NCI-H510A treated with DMSO at 0.1 percent for 48 hours (cell line): ENCODE measurements around the gene CNOT6.
"Not testable (repeated sequence)": the region's sequence is repeated elsewhere in the genome, so short reads cannot be mapped to it uniquely, and the experiment has no call there.

Source experiments
- DNase-seq: peaks from one replicate; lab custom pipeline; 2025; lab: John Stamatoyannopoulos, UW

CNOT6 gene

DNA sequence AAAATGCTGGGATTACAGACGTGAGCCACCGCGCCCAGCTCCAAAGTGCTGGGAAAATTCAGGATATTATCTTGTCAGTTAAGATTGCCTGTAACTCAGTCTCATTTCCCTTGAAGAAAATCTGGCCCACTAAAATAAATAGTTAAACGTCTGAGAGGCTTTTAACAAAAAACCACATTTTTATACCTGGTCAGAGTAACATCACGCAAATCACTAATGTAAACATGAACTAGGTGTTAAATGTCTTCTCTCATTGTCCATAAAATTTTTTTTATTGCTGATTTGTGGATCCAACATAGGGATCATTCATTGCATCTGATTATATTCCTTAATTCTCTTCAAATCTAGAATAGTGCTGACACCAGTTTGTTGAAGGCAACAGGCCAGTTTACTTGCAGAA is 22.3 kb downstream of the CNOT6 start:
- no peak for DNase-seq

DNA sequence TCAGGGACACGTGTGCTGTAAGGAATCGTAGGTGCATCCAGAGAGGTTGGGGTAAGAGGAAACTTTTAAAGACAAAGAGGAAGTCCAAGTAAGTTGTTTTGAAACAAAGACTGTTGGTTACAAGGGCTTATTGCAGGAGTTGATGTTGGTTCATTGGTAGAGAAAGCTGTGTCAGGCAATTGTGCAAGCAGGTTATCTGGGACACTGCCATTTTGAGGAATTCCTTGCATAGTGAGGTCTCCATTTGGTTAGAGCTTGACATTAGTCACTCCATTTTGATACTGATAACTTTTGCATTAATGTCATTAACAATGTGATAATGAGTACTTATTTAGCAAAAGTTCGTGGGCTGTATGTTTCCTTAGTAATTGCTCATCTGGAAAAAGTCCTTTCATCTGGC is 24.9 kb downstream of the CNOT6 start:
- no peak for DNase-seq

DNA sequence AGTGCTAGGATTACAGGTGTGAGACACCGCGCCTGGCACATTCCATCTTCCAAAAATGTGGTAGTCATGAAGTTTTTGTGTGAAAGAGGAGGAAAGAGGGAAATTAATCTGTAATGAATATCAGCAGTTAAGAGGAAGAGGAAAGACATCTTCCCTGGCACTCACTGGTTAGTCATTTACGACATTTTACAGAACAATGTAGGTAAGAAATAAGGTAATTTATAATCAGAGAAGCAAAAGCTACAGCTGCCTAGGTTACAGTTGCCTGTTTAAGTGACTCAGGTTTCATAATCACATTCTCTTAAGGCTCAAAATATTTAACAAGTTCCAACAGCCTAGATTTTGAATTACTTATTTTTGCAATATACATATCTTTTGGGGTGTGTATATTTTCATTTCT is 26.9 kb downstream of the CNOT6 start:
- DNase-seq, result no peak

DNA sequence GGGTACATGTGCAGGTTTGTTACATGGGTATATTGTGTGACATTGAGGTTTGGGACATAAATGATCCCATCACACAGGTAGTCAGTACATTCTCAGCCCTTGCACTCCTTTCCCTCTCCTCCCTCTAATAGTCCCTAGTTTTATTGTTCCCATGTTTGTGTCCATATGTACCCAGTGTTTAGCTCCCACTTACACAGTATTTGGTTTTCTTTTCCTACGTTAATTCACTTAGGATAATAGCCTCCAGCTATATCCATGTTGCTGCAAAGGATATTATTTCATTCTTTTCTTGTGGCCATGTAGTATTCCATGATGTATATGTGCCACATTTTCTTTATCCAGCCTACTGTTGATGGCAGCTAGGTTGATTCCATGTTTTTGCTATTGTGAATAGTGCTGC is 27.4 kb downstream of the CNOT6 start:
- no peak for DNase-seq

DNA sequence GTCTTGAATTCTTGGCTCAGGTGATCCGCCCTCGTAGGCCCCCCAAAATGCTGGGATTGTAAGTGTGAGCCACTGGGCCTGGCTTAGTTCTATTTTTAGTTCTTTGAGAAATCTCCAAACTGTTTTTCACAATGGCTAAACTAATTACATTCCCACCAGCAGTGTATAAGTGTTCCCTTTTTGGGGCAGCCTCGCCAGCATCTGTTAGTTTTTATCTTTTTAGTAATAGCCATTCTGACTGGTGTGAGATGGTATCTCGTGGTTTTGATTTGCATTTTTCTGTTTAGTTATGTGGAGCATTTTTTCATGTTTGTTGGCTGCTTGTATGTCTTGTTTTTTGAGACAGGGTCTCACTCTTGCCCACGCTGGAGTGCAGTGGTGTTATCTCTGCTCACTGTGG is 28.2 kb downstream of the CNOT6 start:
- DNase-seq, result no peak

DNA sequence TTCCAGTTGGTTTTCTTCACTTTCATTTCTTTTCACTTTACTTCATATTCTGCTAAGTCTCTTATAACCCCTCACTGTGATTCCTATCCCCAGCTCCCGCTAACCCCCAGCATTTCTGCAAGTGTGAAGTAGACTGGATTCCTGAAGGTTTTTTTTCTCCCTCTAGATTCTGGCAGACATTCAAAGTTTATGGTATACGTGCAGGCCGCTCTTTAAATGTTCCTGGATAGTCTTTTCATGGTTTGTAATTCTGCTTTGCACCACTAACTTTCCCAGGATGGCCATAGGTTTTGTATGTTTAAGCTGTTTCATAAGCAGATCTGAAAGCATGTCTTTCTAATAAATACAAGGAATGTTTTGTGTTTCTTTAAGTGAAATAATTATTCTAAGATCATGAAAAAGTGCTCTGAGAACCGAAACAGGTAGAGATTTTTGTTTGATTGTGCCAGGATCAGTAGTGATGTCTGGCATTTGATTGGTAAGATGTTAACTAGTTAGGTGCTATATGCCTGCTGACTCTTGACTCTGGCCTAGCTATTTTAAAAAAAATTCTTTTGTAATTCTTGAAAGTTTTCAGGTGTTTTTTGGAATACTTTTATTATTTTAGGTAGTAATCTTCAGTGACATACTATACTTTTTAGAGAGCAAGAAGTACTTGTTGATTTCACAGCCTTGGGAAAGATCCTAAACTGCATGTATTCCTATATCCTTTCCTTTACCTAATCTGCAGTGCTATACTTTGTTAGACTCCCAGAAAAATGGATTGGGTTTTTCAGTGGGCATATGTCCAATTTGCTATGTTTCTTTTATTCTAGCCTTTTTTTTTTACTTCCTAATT is 29.7 kb downstream of the CNOT6 start:
- no peak for DNase-seq

DNA sequence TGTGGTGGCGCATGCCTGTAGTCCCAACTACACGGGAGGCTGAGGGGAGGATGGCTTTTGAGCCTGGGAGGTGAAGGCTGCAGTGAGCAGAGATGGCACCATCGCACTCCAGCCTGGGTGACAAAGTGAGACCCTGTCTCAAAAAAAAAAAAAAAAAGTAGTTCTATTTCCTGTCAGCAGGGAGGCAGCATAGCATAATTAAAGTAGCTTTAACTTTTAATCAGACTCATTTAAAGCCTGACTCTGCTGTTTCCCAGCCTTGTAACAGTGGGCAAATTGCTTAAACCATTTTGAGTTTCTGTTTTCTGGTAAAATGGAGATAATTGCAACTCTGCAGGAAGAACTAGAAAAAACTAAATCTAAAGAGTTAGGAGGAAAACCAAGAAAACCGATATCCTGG is 31.2 kb downstream of the CNOT6 start:
- no peak for DNase-seq

DNA sequence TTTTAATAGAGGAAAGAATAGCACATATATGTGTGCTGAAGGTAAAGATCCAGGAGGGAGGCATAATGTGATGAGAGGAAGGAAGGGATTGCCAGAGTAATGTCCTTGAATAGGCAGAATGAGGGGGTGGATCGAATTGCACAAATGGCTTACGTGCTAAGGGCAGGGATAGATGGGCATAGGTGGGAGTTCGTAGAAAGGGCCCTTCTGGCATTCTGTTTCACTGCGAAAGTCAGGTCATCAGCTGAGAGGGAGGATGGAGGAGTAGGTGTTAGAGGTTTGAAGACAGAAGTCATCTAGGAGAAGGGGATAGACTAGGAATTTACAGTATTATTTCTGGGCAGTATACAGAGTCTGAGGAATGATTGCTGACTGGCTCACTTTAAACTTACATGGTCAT is 32.1 kb downstream of the CNOT6 start:
- no peak for DNase-seq

DNA sequence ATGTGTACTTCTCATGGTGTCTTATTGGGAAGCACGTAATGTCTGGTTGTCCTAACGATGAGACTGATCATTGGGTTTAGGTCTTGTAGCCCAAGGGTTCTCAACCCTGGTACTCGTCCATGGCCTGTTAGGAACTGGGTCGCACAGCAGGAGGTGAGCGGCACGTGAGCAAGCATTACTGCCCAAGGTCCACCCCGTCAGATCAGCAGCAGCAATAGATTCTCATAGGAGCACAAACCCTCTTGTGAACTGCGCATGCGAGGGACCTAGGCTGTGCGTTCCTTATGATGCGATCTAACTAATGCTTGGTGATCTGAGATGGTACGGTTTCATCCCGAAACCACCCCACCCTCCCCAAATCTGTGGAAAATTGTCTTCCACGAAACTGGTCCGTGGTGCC is 33.5 kb downstream of the CNOT6 start:
- no peak for DNase-seq

DNA sequence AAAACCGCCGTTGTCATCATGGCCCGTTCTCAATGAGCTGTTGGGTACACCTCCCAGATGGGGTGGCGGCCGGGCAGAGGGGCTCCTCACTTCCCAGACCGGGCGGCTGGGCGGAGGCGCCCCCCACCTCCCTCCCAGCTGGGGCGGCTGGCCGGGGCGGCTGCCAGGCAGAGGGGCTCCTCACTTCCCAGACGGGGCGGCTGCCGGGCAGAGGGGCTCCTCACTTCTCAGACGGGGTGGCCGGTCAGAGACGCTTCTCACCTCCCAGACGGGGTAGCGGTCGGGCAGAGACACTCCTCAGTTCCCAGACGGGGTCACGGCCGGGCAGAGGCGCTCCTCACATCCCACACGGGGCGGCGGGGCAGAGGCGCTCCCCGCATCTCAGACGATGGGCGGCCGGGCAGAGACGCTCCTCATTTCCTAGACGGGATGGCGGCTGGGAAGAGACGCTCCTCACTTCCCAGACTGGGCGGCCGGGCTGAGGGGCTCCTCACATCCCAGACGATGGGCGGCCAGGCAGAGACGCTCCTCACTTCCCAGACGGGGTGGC is 36.9 kb downstream of the CNOT6 start:
- DNase-seq, result not testable (repeated sequence)

DNA sequence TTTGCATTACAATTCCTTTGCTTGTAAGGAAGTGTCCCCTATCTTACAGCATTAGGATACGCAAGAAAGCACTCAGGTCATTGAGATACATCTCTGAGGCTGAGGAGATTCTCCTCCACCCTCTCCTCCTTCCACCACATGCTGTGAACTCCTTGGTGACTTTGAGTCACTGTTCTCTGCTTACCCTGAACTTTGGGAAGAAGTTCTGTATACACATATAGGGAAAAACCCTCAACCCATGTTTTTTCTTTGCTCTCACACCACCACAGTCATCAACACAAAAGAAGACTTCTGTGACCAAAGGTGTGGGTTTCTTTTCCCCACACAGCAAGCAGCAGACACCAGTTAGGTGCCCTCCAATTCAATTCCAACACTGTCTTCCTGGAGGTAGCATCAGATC is 38.1 kb downstream of the CNOT6 start:
- no peak for DNase-seq

DNA sequence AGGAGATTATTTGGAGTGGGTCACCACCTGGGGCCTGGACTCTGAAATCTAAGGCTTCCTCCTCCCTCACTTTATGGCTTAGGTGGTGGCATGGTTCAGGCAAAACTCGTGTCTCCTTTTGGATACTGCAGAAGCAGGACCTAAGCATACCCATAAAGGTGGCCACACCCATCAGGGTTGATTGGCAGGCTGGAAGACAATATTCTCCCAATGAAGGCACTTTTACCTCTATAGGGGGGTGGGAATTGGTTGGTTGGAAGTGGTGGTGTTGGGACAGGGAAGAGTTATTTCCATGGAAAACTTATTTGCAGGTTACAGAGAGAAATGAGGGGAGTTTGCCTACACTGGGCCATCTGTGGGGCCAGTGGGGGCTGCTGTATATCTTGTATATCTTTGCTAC is 39.7 kb downstream of the CNOT6 start:
- DNase-seq, result no peak

DNA sequence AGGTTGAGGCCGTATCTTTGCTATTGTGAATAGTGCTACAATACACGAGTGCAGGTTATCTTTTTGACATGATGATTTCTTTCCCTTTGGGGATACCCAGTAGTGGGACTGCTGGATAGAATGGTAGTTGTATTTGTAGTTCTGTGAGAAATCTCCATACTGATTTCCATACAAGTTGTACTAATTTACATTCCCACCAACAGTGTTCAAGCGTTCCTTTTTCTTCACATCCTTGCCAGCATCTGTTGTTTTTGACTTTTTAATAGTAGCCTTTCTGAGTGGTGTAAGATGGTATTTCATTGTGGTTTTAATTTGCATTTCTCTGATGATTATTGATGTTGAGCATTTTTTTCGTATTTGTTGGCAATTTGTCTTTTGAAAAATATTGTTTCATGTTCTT is 41.4 kb downstream of the CNOT6 start:
- no peak for DNase-seq

DNA sequence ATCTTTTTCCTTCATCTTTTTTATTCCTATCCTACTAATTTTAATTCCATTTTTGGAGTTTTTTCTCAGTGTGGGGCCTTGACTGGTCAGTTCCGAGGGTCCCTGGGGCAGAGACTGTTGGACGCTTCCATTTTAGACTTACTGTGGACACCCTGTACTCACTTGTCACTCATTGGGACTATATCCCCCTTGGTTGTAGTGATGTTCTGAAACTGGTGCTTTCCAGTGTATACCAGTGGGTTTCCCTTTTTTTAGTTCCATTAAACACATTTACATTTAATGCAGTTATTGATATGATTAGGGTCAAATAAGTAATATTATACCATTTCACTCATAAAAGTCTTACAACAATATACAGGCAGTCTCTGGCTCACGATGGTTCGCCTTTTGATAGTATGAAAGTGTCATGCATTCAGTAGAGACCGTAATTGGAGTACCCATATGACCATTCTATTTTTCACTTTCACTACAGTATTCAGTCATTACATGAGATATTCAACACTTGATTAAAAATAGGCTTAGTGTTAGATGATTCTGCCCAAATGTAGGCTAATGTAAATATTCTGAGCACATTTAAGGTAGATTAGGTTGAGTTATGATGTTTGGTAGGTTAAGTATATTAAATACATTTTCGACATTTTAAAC is 46.0 kb downstream of the CNOT6 start:
- no peak for DNase-seq

DNA sequence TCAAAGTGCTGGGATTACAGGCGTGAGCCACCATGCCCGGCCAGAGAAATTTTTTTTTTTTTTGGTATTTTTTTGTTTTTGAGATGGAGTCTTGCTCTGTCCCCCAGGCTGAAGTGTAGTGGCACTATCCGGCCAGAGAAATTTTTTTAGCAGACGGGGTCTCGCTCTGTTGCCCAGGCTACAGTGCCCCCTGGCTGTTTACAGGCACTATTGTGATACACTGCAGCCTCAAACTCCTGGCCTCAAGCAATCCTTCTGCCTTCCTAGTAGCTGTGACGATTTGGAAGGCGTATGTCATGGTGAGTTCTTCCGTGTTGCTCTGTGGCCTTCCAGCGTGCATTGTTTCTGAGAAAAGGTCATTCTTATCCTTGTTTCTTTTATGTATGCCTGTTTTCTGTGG is 47.5 kb downstream of the CNOT6 start:
- no peak for DNase-seq

DNA sequence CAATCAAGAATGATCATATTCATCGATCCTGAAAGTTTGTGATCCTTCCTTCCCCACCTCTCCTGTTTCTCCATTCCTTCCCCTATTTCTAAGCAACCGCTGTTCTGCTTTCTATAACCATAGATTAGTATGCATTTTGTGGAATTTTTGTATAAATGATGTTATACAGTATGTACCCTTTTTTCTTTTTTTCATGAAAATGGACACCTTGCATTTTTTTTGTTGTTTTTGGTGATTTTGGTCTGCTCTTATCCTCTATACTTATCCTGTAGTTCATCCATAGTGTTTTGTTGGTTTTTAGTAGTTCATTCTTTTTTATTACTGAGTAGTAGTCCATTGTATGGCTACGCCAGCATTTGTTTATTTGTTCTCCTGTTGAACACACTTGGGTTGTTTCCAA is 51.1 kb downstream of the CNOT6 start:
- no peak for DNase-seq

DNA sequence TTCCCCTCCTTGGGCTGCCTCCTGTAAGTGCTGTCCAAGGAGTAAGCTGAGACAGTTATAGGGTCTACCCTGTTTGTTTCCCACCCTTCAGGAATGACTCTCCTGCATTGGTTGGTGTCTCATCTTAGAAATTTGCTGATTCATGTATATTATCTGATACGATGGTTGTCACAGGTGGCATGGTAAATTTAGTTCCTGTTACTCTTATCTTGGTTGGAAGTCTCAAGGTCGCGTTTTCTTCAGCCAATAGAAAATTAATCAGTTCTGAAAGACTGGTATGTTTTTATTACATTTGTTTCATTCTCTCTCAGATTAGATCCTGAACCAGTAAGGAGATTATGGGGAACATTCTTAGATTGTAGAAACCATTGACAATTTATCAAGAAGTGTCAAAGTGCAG is 54.4 kb downstream of the CNOT6 start:
- DNase-seq, result no peak

DNA sequence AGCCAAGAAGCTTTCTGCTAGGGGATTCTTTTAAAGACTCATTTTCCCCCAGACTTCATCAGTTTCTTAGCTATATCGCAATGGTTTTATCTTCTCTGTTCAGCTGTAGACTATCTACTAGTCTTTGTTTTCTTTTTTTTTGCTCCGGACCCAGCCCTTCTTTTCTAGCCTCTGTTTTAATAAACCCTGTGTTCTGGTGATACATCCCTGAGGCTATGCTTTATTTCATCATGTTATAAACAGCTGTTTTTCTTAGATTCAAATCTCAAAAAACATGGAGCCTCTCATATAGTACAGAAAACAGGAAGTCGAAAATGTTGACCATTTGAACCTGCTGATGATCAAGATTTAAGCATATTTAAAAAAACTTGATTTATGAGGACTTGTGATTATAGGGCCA is 59.4 kb downstream of the CNOT6 start:
- DNase-seq, result no peak

DNA sequence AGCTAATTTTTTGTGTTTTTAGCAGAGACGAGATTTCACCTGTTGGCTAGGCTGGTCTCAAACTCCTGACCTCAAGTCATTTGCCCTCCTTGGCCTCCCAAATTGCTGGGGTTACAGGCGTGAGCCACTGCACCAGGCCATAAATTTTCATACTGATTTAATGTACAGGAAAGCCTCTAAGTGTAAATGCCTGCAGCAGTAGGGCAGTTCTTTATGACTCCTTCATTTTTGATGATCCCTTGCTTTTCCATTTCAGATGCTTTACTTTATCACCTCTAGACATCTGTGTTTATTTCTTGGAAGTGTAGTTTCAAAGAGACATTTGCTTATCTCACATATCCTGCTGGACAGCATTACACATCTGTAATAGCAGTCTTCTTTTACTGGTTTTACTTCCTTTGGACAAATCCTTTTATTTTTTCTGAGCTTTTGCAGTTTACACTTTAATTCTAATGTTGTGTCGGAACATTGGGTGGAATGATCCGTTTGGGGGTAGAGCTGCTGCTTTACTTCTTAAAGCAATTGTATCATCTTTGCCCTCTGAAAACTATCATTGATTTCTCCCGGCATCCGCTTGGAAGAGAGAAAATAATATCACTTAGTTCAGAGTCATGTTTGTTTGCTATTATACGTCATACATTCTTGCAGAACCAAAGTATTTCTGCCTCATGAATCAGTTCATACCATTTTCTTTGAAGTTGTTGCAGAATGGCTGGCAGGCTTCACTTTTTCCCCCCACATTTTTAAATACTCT is 61.2 kb downstream of the CNOT6 start:
- no peak for DNase-seq

DNA sequence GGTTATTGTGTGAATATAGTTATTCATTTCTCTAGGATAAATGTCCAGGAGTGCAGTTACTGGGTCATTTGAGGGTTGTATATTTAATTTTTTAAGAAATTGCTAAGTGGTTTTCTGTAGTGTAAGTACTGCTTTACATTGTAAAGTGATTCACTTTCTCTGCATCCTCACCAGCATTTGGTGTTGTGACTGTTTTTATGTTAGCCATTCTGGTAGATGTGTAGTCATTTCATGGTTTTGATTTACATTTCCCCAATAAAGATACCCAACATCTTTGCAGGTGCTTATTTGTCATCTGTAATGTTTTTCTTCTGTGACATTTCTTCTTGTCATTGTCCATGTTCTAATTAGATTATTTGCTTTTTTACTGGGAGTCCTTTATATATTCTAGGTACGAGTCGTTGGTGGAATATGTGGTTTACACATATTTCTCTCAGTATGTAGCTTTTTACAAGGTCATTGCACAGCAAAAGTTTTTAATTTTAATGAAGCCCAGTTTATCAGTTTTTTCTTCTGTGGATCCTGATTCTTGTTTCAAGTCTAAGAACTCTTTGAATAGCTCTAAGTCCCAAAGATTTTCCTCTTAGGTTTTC is 63.1 kb downstream of the CNOT6 start:
- DNase-seq, result no peak

DNA sequence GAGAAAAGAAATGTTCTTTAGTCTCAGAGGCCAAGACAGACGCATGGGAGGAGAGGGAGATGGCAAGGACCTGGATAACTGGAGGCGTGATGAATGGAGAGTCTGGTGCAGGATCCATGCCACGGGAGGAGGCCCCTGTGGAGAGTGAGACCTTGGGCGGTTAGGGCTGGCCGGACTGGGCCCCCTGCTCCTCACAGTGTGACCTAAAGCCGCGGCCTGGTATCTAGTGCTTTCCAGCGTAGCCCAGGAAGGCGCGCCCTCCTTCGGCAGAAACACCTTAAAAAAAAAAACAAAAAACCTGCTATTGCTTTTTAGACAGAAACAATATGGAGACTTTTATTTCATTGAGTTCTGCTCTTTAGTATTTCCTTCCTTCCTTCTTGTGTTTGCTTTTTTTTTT is 64.1 kb downstream of the CNOT6 start:
- no peak for DNase-seq

DNA sequence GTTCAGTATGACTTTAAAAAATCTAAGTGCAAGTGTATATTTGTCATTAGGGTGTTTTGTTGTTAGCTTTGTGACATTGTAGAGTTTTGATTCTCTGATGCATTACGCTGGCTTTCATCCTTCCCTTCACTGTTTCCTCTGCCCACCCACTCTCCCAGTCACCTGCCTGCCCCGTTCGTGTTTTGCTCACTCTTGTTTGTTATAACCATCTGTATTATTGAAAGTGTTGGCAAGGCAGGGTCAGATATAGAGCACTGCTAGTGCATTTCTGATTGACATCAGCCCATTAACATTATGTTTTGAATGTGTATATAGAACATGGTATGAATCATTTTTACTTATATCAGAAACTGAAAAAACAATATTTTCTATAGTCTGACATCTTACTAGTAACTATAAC is 69.8 kb downstream of the CNOT6 start:
- DNase-seq, result no peak

DNA sequence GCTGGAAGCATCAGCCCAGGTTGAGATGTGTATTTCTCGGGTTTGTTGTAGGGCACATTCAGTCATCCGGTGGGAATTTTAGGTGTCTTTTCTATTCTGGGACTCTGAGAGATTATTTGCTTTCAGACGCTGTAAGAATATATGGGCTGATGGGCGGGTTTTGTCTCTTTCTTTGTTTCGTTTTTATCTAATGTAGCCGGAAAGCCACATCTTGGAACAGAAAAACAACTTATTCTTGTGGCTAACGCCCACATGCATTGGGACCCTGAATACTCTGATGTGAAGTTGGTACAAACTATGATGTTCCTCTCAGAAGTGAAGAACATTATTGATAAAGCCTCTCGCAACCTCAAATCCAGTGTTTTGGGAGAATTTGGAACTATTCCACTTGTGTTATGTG is 74.7 kb downstream of the CNOT6 start:
- DNase-seq, result no peak
